Breast epithelium (tissue), 4 donors: ENCODE results near the gene PRPF4. TPM values are rescaled to one million over a fixed set of nuclear protein-coding genes. Genes with fewer than 3 reads are reported as not detected.
"Not testable (repeated sequence)": the region's sequence is repeated elsewhere in the genome, so short reads cannot be mapped to it uniquely, and the experiment has no call there.

Experiments used
- DNase-seq, 2 donors: peaks; one replicate each; pipeline ENCODE4 v3.0.0-alpha.2; 2019; ENCODE audit warnings: low spot score in 2 of 2
- H3K27ac ChIP-seq, 2 donors: fragments of 200-600 bp; sonication (generic) in 1 of 2; one replicate each; pipeline ENCODE4 v1.5.1; 2016 to 2019; ENCODE audit warnings: mild to moderate bottlenecking in 1 of 2
- H3K27me3 ChIP-seq, 2 donors: fragments of 200-600 bp; sonication (generic) in 1 of 2; one replicate each; pipeline versions ENCODE4 v1.5.1 to v1.6.0; 2017 to 2019; ENCODE audit warnings: control low read depth in 1 of 2, mild to moderate bottlenecking in 1 of 2
- H3K36me3 ChIP-seq: fragments of 200-600 bp; one replicate; pipeline ENCODE4 v1.5.1; 2019
- H3K4me1 ChIP-seq, 2 donors: fragments of 200-600 bp; sonication (generic); one replicate each; pipeline ENCODE4 v1.5.1; 2016 to 2019; ENCODE audit warnings: control low read depth in 1 of 2
- H3K4me3 ChIP-seq, 3 donors: fragments of 200-600 bp; sonication (generic); 1 replicate in 2 of 3; 2 replicates in 1 of 3; pipeline ENCODE4 v1.5.1; 2016 to 2019; ENCODE audit warnings: mild to moderate bottlenecking in 3 of 3, moderate library complexity in 2 of 3
- H3K9me3 ChIP-seq, 2 donors: fragments of 200-600 bp; sonication (generic) in 1 of 2; one replicate each; pipeline ENCODE4 v1.5.1; 2016 to 2019; ENCODE audit warnings: control low read depth in 1 of 2
- POLR2A ChIP-seq: fragments of 450-650 bp; IDR thresholded peaks from one replicate; pipeline ENCODE4 v1.6.1; 2016; ENCODE audit warnings: antibody characterized with exemption, mild to moderate bottlenecking, moderate library complexity
- POLR2AphosphoS5 ChIP-seq, 3 donors: sonication (generic); formaldehyde crosslinking; IDR thresholded peaks; one replicate each; pipeline ENCODE4 v1.6.1; 2017; ENCODE audit warnings: antibody characterized with exemption in 3 of 3
- intact Hi-C: fragments of 100-400 bp; cut with DNase I; formaldehyde crosslinking; loops from one replicate; pipeline ENCODE4 v1.15.1; 2023; ENCODE audit warnings: low total_unique reads
- total RNA-seq, 3 donors: library from RNA; depleted of rRNA; stranded (reverse); fragments of >200 nt; gene quantifications; one replicate each; pipeline ENCODE4 v1.1.0, GENCODE V29; 2016
- TF ChIP-seq, protein P1 (sequence below), 3 donors: fragments of 450-650 bp; IDR thresholded peaks; one replicate each; pipeline ENCODE4 v1.5.1; 2016 to 2017; ENCODE audit warnings: antibody characterized with exemption in 3 of 3, mild to moderate bottlenecking in 3 of 3, moderate library complexity in 3 of 3

PRPF4 gene
- total RNA-seq, 3 donors from 2014 or later: 14.2 to 23.1 (median 18.4) TPM

DNA sequence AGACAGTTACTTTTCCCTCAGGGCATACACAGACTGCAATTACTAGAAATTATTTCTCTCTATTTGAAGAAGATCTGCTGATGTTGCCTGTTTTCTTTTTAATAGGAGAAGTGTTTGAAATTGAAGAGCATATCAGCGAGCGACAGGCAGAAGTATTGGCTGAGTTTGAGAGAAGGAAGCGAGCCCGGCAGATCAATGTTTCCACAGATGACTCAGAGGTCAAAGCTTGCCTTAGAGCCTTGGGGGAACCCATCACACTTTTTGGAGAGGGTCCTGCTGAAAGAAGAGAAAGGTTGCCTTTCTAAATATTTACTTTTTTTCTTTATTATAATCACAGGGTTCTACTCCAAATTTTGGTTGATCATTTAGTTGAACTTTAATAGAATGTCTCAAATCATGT lies 3.4 kb downstream of the PRPF4 start:
- H3K27ac ChIP-seq: no peak overlapping the region
- no peak for DNase-seq
- H3K27me3 ChIP-seq: no peaks in the 10 kb centered on the region
- no peaks in the 10 kb centered on the region for H3K4me1 ChIP-seq
- H3K4me3 ChIP-seq: no peak overlapping the region
- peaks cover 7% of the 10 kb centered on the region for H3K36me3 ChIP-seq
- TF ChIP-seq, protein P1, sequence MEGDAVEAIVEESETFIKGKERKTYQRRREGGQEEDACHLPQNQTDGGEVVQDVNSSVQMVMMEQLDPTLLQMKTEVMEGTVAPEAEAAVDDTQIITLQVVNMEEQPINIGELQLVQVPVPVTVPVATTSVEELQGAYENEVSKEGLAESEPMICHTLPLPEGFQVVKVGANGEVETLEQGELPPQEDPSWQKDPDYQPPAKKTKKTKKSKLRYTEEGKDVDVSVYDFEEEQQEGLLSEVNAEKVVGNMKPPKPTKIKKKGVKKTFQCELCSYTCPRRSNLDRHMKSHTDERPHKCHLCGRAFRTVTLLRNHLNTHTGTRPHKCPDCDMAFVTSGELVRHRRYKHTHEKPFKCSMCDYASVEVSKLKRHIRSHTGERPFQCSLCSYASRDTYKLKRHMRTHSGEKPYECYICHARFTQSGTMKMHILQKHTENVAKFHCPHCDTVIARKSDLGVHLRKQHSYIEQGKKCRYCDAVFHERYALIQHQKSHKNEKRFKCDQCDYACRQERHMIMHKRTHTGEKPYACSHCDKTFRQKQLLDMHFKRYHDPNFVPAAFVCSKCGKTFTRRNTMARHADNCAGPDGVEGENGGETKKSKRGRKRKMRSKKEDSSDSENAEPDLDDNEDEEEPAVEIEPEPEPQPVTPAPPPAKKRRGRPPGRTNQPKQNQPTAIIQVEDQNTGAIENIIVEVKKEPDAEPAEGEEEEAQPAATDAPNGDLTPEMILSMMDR (IDR thresholded peaks at IDR 0.05): no peak
- H3K9me3 ChIP-seq: no peaks in the 10 kb centered on the region
- intact Hi-C loops: no loop called here

DNA sequence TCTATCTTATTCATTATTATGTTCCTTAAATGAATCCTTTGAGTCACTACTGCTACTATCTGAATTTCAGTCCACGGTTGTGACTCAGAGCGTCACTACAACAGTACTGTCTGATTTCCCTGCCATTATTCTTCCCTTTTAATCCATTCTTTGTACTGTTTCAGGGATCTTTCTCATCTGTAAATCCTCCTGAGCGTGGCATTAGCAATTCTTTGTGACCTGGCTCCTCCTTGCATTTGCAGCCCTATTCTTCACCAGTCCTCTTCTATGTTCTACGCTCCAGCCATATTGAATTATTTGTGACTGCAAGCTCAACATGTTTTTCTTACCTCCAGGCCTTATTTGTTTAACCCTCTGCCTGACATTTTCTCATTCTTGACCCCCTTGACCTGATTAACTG lies 5.9 kb downstream of the PRPF4 start:
- H3K4me1 ChIP-seq: no peaks in the 10 kb centered on the region
- TF ChIP-seq, protein P1 (IDR thresholded peaks at IDR 0.05): no peak
- no peak for TF ChIP-seq POLR2AphosphoS5 (IDR thresholded peaks at IDR 0.05)
- no peak for TF ChIP-seq POLR2A
- H3K9me3 ChIP-seq: no peaks in the 10 kb centered on the region
- no peak overlapping the region for H3K4me3 ChIP-seq
- intact Hi-C loops: no loop called here
- H3K27ac ChIP-seq: no peak overlapping the region
- no peaks in the 10 kb centered on the region for H3K27me3 ChIP-seq
- peaks cover 12% of the 10 kb centered on the region for H3K36me3 ChIP-seq
- no peak for DNase-seq

- no peak overlapping the region for H3K27ac ChIP-seq
- intact Hi-C loops: no loop called here
- no peaks in the 10 kb centered on the region for H3K4me1 ChIP-seq
- H3K4me3 ChIP-seq: no peak overlapping the region
- no peaks in the 10 kb centered on the region for H3K9me3 ChIP-seq
- no peaks in the 10 kb centered on the region for H3K27me3 ChIP-seq
- H3K36me3 ChIP-seq: peaks cover 13% of the 10 kb centered on the region
- TF ChIP-seq, protein P1 (IDR thresholded peaks at IDR 0.05): no peak
- no peak for TF ChIP-seq POLR2A
- DNase-seq: no peak
Observed at GRCh38 chr9:113289091-113289490, 13.6 kb downstream of the PRPF4 start.

GRCh38 chr9:113290052-113290607 lies 14.7 kb downstream of the PRPF4 start:
- no peak overlapping the region for H3K4me3 ChIP-seq
- no peaks in the 10 kb centered on the region for H3K9me3 ChIP-seq
- DNase-seq: no peak
- H3K27ac ChIP-seq: no peak overlapping the region
- no peaks in the 10 kb centered on the region for H3K4me1 ChIP-seq
- no peaks in the 10 kb centered on the region for H3K27me3 ChIP-seq
- intact Hi-C loops: no loop called here
- peaks cover 7% of the 10 kb centered on the region for H3K36me3 ChIP-seq
- TF ChIP-seq, protein P1 (IDR thresholded peaks at IDR 0.05): no peak
- no peak for TF ChIP-seq POLR2A
- no peak for TF ChIP-seq POLR2AphosphoS5 (IDR thresholded peaks at IDR 0.05)

GRCh38 chr9:113293285-113293878 lies 17.9 kb downstream of the PRPF4 start:
- TF ChIP-seq, protein P1 (IDR thresholded peaks at IDR 0.05): no peak
- no peak for TF ChIP-seq POLR2A
- TF ChIP-seq POLR2AphosphoS5 (IDR thresholded peaks at IDR 0.05): no peak
- Histone ChIP-seq H3K36me3 (no peaks in the 10 kb centered on the region), H3K4me3 (no peak overlapping the region), H3K27me3 (no peaks in the 10 kb centered on the region), H3K27ac (no peak overlapping the region), H3K9me3 (no peaks in the 10 kb centered on the region), H3K4me1 (no peaks in the 10 kb centered on the region)
- intact Hi-C loops: no loop called here
- no peak for DNase-seq

DNA sequence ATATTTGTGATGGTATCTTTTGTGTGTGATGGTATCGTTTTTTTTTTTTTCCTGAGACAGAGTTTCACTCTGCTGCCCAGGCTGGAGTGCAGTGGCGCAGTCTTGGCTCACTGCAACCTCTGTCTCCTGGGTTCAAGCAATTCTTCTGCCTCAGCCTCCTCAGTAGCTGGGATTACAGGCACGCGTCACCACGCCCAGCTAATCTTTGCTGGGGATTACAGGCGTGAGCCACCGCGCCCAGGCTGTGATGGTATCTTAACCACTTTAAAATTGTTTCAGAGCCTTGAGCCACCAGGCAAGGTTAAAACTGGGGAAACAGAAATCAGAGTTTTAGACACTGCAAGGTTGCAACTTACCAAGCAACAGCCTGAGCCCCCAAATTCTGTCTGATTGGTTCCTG lies 20.8 kb downstream of the PRPF4 start:
- H3K4me1 ChIP-seq, H3K36me3 ChIP-seq, H3K9me3 ChIP-seq, H3K27me3 ChIP-seq, H3K4me3 ChIP-seq, intact Hi-C loops, H3K27ac ChIP-seq, DNase-seq: not testable (repeated sequence)
